H9 (cell line): ENCODE results near the gene MIGA2. TPM values are rescaled to one million over a fixed set of nuclear protein-coding genes. Genes with fewer than 3 reads are reported as not detected.

ENCODE experiments used
- DNase-seq: peaks from one replicate; pipeline ENCODE4 v3.0.0-alpha.2; 2017
- H2AFZ ChIP-seq: one replicate; pipeline ENCODE4 v1.6.1; 2013; ENCODE audit warnings: mild to moderate bottlenecking, low read length, control low read depth, moderate library complexity
- H2AK5ac ChIP-seq: 2 replicates; pipeline ENCODE4 v1.6.1; 2013; ENCODE audit warnings: low read length, control low read depth, mixed read lengths; ENCODE audit not compliant: insufficient read length
- H2BK120ac ChIP-seq: one replicate; pipeline ENCODE4 v1.6.1; 2013; ENCODE audit warnings: low read depth, mild to moderate bottlenecking, low read length, control low read depth, inconsistent platforms; ENCODE audit not compliant: poor library complexity, severe bottlenecking
- H2BK12ac ChIP-seq: 2 replicates; pipeline ENCODE4 v1.6.1; 2013; ENCODE audit warnings: low read length, control low read depth, mixed read lengths, low read depth; ENCODE audit not compliant: insufficient read length
- H2BK15ac ChIP-seq: 2 replicates; pipeline ENCODE4 v1.6.1; 2013; ENCODE audit warnings: low read depth, low read length, control low read depth
- H2BK20ac ChIP-seq: one replicate; pipeline ENCODE4 v1.6.1; 2013; ENCODE audit warnings: low read depth, mild to moderate bottlenecking, low read length, control low read depth, inconsistent platforms; ENCODE audit not compliant: poor library complexity, severe bottlenecking
- H2BK5ac ChIP-seq: 2 replicates; pipeline ENCODE4 v1.6.1; 2013; ENCODE audit warnings: low read length, control low read depth, mixed read lengths; ENCODE audit not compliant: insufficient read length
- H3K14ac ChIP-seq: 2 replicates; pipeline ENCODE4 v1.6.1; 2013; ENCODE audit warnings: low read length, control low read depth; ENCODE audit not compliant: insufficient read depth
- H3K18ac ChIP-seq: 2 replicates; pipeline ENCODE4 v1.6.1; 2013; ENCODE audit warnings: low read depth, mild to moderate bottlenecking, mixed read lengths, low read length, control low read depth; ENCODE audit not compliant: insufficient read length
- H3K23ac ChIP-seq: 2 replicates; pipeline ENCODE4 v1.6.1; 2013; ENCODE audit warnings: low read length, control low read depth, mixed read lengths, low read depth; ENCODE audit not compliant: insufficient read length
- H3K23me2 ChIP-seq: 2 replicates; pipeline ENCODE4 v1.6.1; 2013; ENCODE audit warnings: low read depth, mild to moderate bottlenecking, mixed read lengths, low read length, control low read depth; ENCODE audit not compliant: insufficient read length, poor library complexity, severe bottlenecking
- H3K27ac ChIP-seq: 2 replicates; pipeline ENCODE4 v1.5.1; 2013; ENCODE audit warnings: low read length, control low read depth, mixed read lengths, low read depth; ENCODE audit not compliant: insufficient read length
- H3K27me3 ChIP-seq: 2 replicates; pipeline ENCODE4 v1.6.1; 2013; ENCODE audit warnings: low read length, control low read depth, inconsistent platforms; ENCODE audit not compliant: insufficient read depth
- H3K4ac ChIP-seq: 2 replicates; pipeline ENCODE4 v1.6.1; 2013; ENCODE audit warnings: low read depth, mild to moderate bottlenecking, control low read depth, inconsistent platforms, low read length, moderate library complexity
- H3K4me1 ChIP-seq: 2 replicates; pipeline ENCODE4 v1.6.1; 2013; ENCODE audit warnings: low read length, control low read depth, inconsistent platforms; ENCODE audit not compliant: insufficient read depth
- H3K4me2 ChIP-seq: 2 replicates; pipeline ENCODE4 v1.6.1; 2013; ENCODE audit warnings: low read length, control low read depth, mixed read lengths; ENCODE audit not compliant: insufficient read length, insufficient read depth
- H3K56ac ChIP-seq: 2 replicates; pipeline ENCODE4 v1.6.1; 2013; ENCODE audit warnings: low read depth, mild to moderate bottlenecking, mixed read lengths, low read length, control low read depth; ENCODE audit not compliant: insufficient read length
- H3K79me1 ChIP-seq: 2 replicates; pipeline ENCODE4 v1.6.1; 2013; ENCODE audit warnings: low read depth, mild to moderate bottlenecking, moderate library complexity, low read length, control low read depth, inconsistent platforms; ENCODE audit not compliant: insufficient read depth, poor library complexity, severe bottlenecking
- H3K79me2 ChIP-seq: 2 replicates; pipeline ENCODE4 v1.6.1; 2013; ENCODE audit warnings: low read length, control low read depth, inconsistent platforms; ENCODE audit not compliant: insufficient read depth
- H3K9ac ChIP-seq: 2 replicates; pipeline ENCODE4 v1.6.1; 2013; ENCODE audit warnings: low read length, control low read depth, mixed read lengths; ENCODE audit not compliant: insufficient read length; ENCODE audit errors: extremely low read depth
- H3K9me3 ChIP-seq: one replicate; pipeline ENCODE4 v1.6.1; 2013; ENCODE audit warnings: low read depth, low read length, inconsistent platforms; ENCODE audit not compliant: control insufficient read depth
- H3T11ph ChIP-seq: one replicate; pipeline ENCODE4 v1.6.1; 2013; ENCODE audit warnings: mild to moderate bottlenecking, low read length, control low read depth, inconsistent platforms
- H4K20me1 ChIP-seq: one replicate; pipeline ENCODE4 v1.6.1; 2013; ENCODE audit not compliant: control insufficient read depth, insufficient read length, insufficient read depth
- H4K5ac ChIP-seq: 2 replicates; pipeline ENCODE4 v1.6.1; 2013; ENCODE audit warnings: low read depth, mild to moderate bottlenecking, mixed read lengths, low read length, control low read depth; ENCODE audit not compliant: insufficient read length
- H4K8ac ChIP-seq: replicated peaks from 2 replicates; pipeline ENCODE4 v1.6.1; 2013; ENCODE audit warnings: low read length, control low read depth, mixed read lengths, low read depth; ENCODE audit not compliant: insufficient read length
- H4K91ac ChIP-seq: 2 replicates; pipeline ENCODE4 v1.6.1; 2013; ENCODE audit warnings: low read depth, mild to moderate bottlenecking, moderate library complexity, mixed read lengths, low read length, control low read depth; ENCODE audit not compliant: insufficient read length
- H3K27ac Mint-ChIP-seq, 3 experiments: 2 replicates in 2 of 3; 3 replicates in 1 of 3; pipeline ENCODE4 v1.8.0; 2020 to 2021; ENCODE audit warnings: mixed read lengths in 3 of 3, mild to moderate bottlenecking in 1 of 3, moderate library complexity in 1 of 3
- H3K27me3 Mint-ChIP-seq: 2 replicates; pipeline ENCODE4 v1.8.0; 2021; ENCODE audit warnings: low read depth, mild to moderate bottlenecking, moderate library complexity, mixed read lengths
- H3K36me3 Mint-ChIP-seq, 3 experiments: 2 replicates in 2 of 3; 3 replicates in 1 of 3; pipeline ENCODE4 v1.8.0; 2020 to 2021; ENCODE audit warnings: low read depth in 3 of 3, mixed read lengths in 3 of 3; ENCODE audit not compliant: insufficient read depth in 1 of 3
- H3K4me1 Mint-ChIP-seq, 2 experiments: 2 replicates each; pipeline ENCODE4 v1.8.0; 2020; ENCODE audit warnings: mixed read lengths in 2 of 2
- H3K4me3 Mint-ChIP-seq, 2 experiments: 2 replicates in 1 of 2; 3 replicates in 1 of 2; pipeline ENCODE4 v1.8.0; 2020 to 2021; ENCODE audit warnings: mild to moderate bottlenecking in 2 of 2, mixed read lengths in 2 of 2, moderate library complexity in 1 of 2
- H3K9me3 Mint-ChIP-seq, 2 experiments: 2 replicates in 1 of 2; 3 replicates in 1 of 2; pipeline ENCODE4 v1.8.0; 2020; ENCODE audit warnings: mild to moderate bottlenecking in 2 of 2, mixed read lengths in 2 of 2, moderate library complexity in 1 of 2
- WGBS: extraction: QIAGEN DNeasy Blood & Tissue Kit; methylation state at CpG from one replicate; pipeline ENCODE4 v1.1.7; 2013; ENCODE audit warnings: missing lambda C conversion rate, low lambda C conversion rate, mixed read lengths; ENCODE audit not compliant: insufficient read length; ENCODE audit errors: extremely low coverage; 5-methylcytosine and 5-hydroxymethylcytosine counted together
- total RNA-seq: library from RNA; stranded (reverse); gene quantifications from 2 replicates; pipeline ENCODE4 v1.2.1, GENCODE V29; 2021
- TF ChIP-seq, protein P1 (sequence below): fragments of 200-600 bp; sonication (generic); conservative IDR thresholded peaks from 3 replicates; pipeline ENCODE4 v1.8.0; 2021; ENCODE audit warnings: antibody characterized with exemption, mild to moderate bottlenecking

MIGA2 gene
- total RNA-seq, 1 experiment from 2014 or later = 37.8 TPM

DNA sequence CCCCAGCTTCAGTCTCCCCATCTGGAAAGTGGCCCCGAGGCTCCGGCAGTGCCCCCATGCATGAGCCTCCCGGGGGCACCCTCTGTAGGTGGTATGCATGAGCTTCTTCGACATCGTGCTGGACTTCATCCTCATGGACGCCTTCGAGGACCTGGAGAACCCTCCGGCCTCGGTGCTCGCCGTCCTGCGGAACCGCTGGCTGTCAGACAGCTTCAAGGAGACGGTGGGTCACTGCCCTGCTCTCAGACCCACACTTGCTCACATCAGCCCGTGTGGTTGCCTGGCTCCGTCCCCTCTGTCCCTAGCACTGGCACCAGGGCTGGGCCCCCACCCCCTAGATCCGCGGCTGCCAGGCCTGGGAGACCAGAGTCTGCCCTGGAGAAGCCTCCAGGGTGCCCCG is 31.7 kb downstream of the MIGA2 start:
- Histone ChIP-seq H2AFZ (no peak overlapping the region), H2BK15ac (no peak overlapping the region), H2BK20ac (no peak overlapping the region), H4K91ac (no peak overlapping the region), H3K79me1 (no peaks in the 10 kb centered on the region), H3K79me2 (no peaks in the 10 kb centered on the region), H2BK12ac (no peak overlapping the region), H3K27me3 (no peaks in the 10 kb centered on the region), H3K9ac (no peak overlapping the region), H3K27ac (no peak overlapping the region), H3K4ac (no peak overlapping the region), H2BK5ac (no peak overlapping the region), H3K18ac (no peak overlapping the region), H3T11ph (no peak overlapping the region), H3K23ac (no peak overlapping the region), H3K23me2 (no peaks in the 10 kb centered on the region), H3K4me1 (peaks cover 5% of the 10 kb centered on the region; the same call in 1 of the 2 replicates), H3K9me3 (no peaks in the 10 kb centered on the region), H3K14ac (no peak overlapping the region), H3K4me2 (no peak overlapping the region), H4K8ac (no peak overlapping the region), H2AK5ac (no peak overlapping the region), H4K20me1 (no peaks in the 10 kb centered on the region), H4K5ac (no peak overlapping the region), H3K56ac (no peak overlapping the region), H2BK120ac (no peak overlapping the region)
- TF ChIP-seq, protein P1, sequence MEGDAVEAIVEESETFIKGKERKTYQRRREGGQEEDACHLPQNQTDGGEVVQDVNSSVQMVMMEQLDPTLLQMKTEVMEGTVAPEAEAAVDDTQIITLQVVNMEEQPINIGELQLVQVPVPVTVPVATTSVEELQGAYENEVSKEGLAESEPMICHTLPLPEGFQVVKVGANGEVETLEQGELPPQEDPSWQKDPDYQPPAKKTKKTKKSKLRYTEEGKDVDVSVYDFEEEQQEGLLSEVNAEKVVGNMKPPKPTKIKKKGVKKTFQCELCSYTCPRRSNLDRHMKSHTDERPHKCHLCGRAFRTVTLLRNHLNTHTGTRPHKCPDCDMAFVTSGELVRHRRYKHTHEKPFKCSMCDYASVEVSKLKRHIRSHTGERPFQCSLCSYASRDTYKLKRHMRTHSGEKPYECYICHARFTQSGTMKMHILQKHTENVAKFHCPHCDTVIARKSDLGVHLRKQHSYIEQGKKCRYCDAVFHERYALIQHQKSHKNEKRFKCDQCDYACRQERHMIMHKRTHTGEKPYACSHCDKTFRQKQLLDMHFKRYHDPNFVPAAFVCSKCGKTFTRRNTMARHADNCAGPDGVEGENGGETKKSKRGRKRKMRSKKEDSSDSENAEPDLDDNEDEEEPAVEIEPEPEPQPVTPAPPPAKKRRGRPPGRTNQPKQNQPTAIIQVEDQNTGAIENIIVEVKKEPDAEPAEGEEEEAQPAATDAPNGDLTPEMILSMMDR = no peak
- H3K27me3 Mint-ChIP-seq = no peaks in the 10 kb centered on the region; the same call in 1 of the 2 replicates
- no peaks in the 10 kb centered on the region for H3K9me3 Mint-ChIP-seq
- H3K27ac Mint-ChIP-seq = no peak overlapping the region
- peaks cover 14 to 23% of the 10 kb centered on the region in 2 experiments for H3K4me1 Mint-ChIP-seq
- no peak overlapping the region for H3K4me3 Mint-ChIP-seq
- DNase-seq = no peak
- H3K36me3 Mint-ChIP-seq = peaks cover 19 to 43% (median 43%) of the 10 kb centered on the region in 3 experiments; a peak in 6 of 7 replicates
- no CpG with 5 or more reads among the region's 19 CpGs for WGBS
